BJ (cell line): ENCODE measurements around the gene CCR5. TPM values are rescaled to one million over a fixed set of nuclear protein-coding genes. Genes with fewer than 3 reads are reported as not detected.

ENCODE experiments used
- CTCF ChIA-PET: fragments of 350-600 bp; formaldehyde crosslinking; extraction: SDS; loops from one replicate; lab custom pipeline; 2021; ENCODE audit warnings: antibody characterized with exemption, inconsistent platforms; lab: Yijun Ruan, JAX
- POLR2A ChIA-PET: fragments of 300-600 bp; sonication (Branson Sonifier 250); formaldehyde crosslinking; extraction: SDS; loops from one replicate; lab custom pipeline; 2021; ENCODE audit warnings: antibody characterized with exemption; lab: Charles Lee
- DNase-seq: peaks from one replicate; pipeline ENCODE4 v3.0.0-alpha.2; 2011; ENCODE audit warnings: low read depth
- H3K27me3 ChIP-seq: 2 replicates; pipeline ENCODE4 v1.6.0; 2011; ENCODE audit warnings: low read length; ENCODE audit not compliant: control insufficient read depth, insufficient read depth
- H3K36me3 ChIP-seq: 2 replicates; pipeline ENCODE4 v1.5.1; 2011; ENCODE audit warnings: low read length; ENCODE audit not compliant: control insufficient read depth, insufficient read depth
- H3K4me3 ChIP-seq: 2 replicates; pipeline ENCODE4 v1.5.1; 2011; ENCODE audit warnings: low read depth, mild to moderate bottlenecking, control low read depth, low read length
- CTCF ChIP-seq: IDR thresholded peaks from 2 replicates; pipeline ENCODE4 v1.5.1; 2011; ENCODE audit warnings: low read depth, mild to moderate bottlenecking, control low read depth, inconsistent platforms, low read length, moderate library complexity; ENCODE audit not compliant: insufficient read depth
- polyA plus RNA-seq: library from polyadenylated mRNA; depleted of rRNA; stranded (reverse); fragments of >200 nt; gene quantifications from 2 replicates; pipeline ENCODE4 v1.2.3, GENCODE V29; 2011

CCR5 gene
- polyA plus RNA-seq, 1 experiment: not detected

- Histone ChIP-seq H3K4me3 (no peak overlapping the region), H3K27me3 (peaks cover 5% of the 10 kb centered on the region), H3K36me3 (no peaks in the 10 kb centered on the region)
- CTCF ChIA-PET: interaction anchor here (1.6 to 1.8 kb wide), 2 partner anchors 12 to 288 kb away, joined by 4 read pairs; partner anchors contain the start of gene CCR2
- no peak for DNase-seq
- no peak for TF ChIP-seq CTCF
- POLR2A ChIA-PET: no interaction called here
Measured at GRCh38 chr3:46365737-46366524, 4.8 kb upstream of the CCR5 start.

- H3K36me3 ChIP-seq: no peaks in the 10 kb centered on the region
- CTCF ChIA-PET: interaction anchor here (0.9 to 1.5 kb wide), 2 partner anchors 267 to 289 kb away, joined by 3 to 4 read pairs; no protein-coding TSS in a partner anchor
- DNase-seq: no peak
- H3K4me3 ChIP-seq: no peak overlapping the region
- peaks cover 6% of the 10 kb centered on the region for H3K27me3 ChIP-seq
- TF ChIP-seq CTCF: no peak
- POLR2A ChIA-PET: no interaction called here
Measured at GRCh38 chr3:46367811-46368210, 2.9 kb upstream of the CCR5 start.

- CTCF ChIA-PET: interaction anchor here (1.5 to 3.2 kb wide), 3 partner anchors 10 to 430 kb away, joined by 4 to 13 read pairs (median 9); no protein-coding TSS in a partner anchor
- DNase-seq: no peak
- POLR2A ChIA-PET: no interaction called here
- Histone ChIP-seq H3K4me3 (no peak overlapping the region), H3K36me3 (no peaks in the 10 kb centered on the region), H3K27me3 (peaks cover 7% of the 10 kb centered on the region)
- TF ChIP-seq CTCF: no peak
Measured at GRCh38 chr3:46368569-46368968, 2.2 kb upstream of the CCR5 start.

- DNase-seq: no peak
- CTCF ChIA-PET: interaction anchor here (0.6 to 3.2 kb wide), 6 partner anchors 9 to 620 kb away, joined by 3 to 13 read pairs (median 6); no protein-coding TSS in a partner anchor
Measured at GRCh38 chr3:46369151-46369550, 1.6 kb upstream of the CCR5 start.

More at GRCh38 chr3:46369151-46369550, 1.6 kb upstream of the CCR5 start:
- no peak for TF ChIP-seq CTCF
- POLR2A ChIA-PET: no interaction called here
- H3K27me3 ChIP-seq: peaks cover 6% of the 10 kb centered on the region
- H3K36me3 ChIP-seq: no peaks in the 10 kb centered on the region
- no peak overlapping the region for H3K4me3 ChIP-seq
